Upper lobe of right lung (tissue), 1 donor: Measurements from ENCODE around the gene MIA. TPM values are rescaled to one million over a fixed set of nuclear protein-coding genes. Genes with fewer than 3 reads are reported as not detected.

Experiments used
- ATAC-seq: fragments of 200-7000 bp; cut with Tn5 transposase; one replicate; pipeline ENCODE4 v1.9.1; 2020; ENCODE audit warnings: mild to moderate bottlenecking, moderate library complexity
- DNase-seq: peaks from one replicate; pipeline ENCODE4 v3.0.0-alpha.2; 2020
- H3K27ac ChIP-seq: fragments of 200-600 bp; one replicate; pipeline ENCODE4 v1.8.0; 2022
- H3K27me3 ChIP-seq: fragments of 200-600 bp; one replicate; pipeline ENCODE4 v1.8.0; 2022; ENCODE audit warnings: mild to moderate bottlenecking
- H3K36me3 ChIP-seq: fragments of 200-600 bp; one replicate; pipeline ENCODE4 v1.8.0; 2022
- H3K4me1 ChIP-seq: fragments of 200-600 bp; one replicate; pipeline ENCODE4 v1.8.0; 2022
- H3K4me3 ChIP-seq: fragments of 200-600 bp; one replicate; pipeline ENCODE4 v1.8.0; 2022; ENCODE audit warnings: mild to moderate bottlenecking
- H3K9me3 ChIP-seq: fragments of 200-600 bp; one replicate; pipeline ENCODE4 v1.8.0; 2022
- CTCF ChIP-seq: fragments of 200-600 bp; IDR thresholded peaks from one replicate; pipeline ENCODE4 v1.8.0; 2022; ENCODE audit warnings: antibody characterized with exemption
- intact Hi-C: fragments of 100-400 bp; cut with DNase I; formaldehyde crosslinking; loops from one replicate; pipeline ENCODE4 v1.11.0; 2022
- total RNA-seq: library from RNA; stranded (reverse); fragmentation: NEBNext Ultra II Directional; extraction: Animal tissue kit (Norgen Biotek cat#: 25700); gene quantifications from one replicate; pipeline ENCODE4 v1.2.1, GENCODE V29; 2021
- donor health status: DM: no; HTN: yes; CAD: no; lungs with severe emphysema.

MIA gene
- total RNA-seq, 1 donor from 2014 or later, result not detected

GRCh38 chr19:40786060-40787037 is 11.0 kb downstream of the MIA start:
- no peak for TF ChIP-seq CTCF
- DNase-seq, result no peak
- no peaks in the 10 kb centered on the region for H3K9me3 ChIP-seq
- intact Hi-C loops, result no loop called here
- no peaks in the 10 kb centered on the region for H3K4me1 ChIP-seq
- peaks cover 9% of the 10 kb centered on the region for H3K36me3 ChIP-seq
- H3K27me3 ChIP-seq, result no peaks in the 10 kb centered on the region
- peak; percentile 29 for ATAC-seq
- H3K4me3 ChIP-seq, result no peak overlapping the region
- no peak overlapping the region for H3K27ac ChIP-seq

- no peak for DNase-seq
- no peak overlapping the region for H3K4me3 ChIP-seq
- H3K9me3 ChIP-seq, result no peaks in the 10 kb centered on the region
- H3K27ac ChIP-seq, result peak overlapping the region; percentile 78
- intact Hi-C loops, result no loop called here
- no peaks in the 10 kb centered on the region for H3K36me3 ChIP-seq
- TF ChIP-seq CTCF, result no peak
- peaks cover 16% of the 10 kb centered on the region for H3K4me1 ChIP-seq
- no peaks in the 10 kb centered on the region for H3K27me3 ChIP-seq
- peak; percentile 93 for ATAC-seq
Measured at GRCh38 chr19:40791349-40791748, 16.0 kb downstream of the MIA start.

GRCh38 chr19:40791996-40792395 is 16.7 kb downstream of the MIA start:
- no peak for TF ChIP-seq CTCF
- Histone ChIP-seq H3K36me3 (no peaks in the 10 kb centered on the region), H3K4me3 (no peak overlapping the region), H3K27ac (peak overlapping the region; percentile 78), H3K9me3 (no peaks in the 10 kb centered on the region), H3K27me3 (no peaks in the 10 kb centered on the region), H3K4me1 (peaks cover 16% of the 10 kb centered on the region)
- DNase-seq (no peak), ATAC-seq (no peak)
- intact Hi-C loops, result no loop called here

GRCh38 chr19:40797166-40797962 is 22.0 kb downstream of the MIA start:
- Histone ChIP-seq H3K9me3 (no peaks in the 10 kb centered on the region), H3K4me3 (peak overlapping the region; percentile 56), H3K27ac (peak overlapping the region; percentile 91), H3K27me3 (no peaks in the 10 kb centered on the region), H3K4me1 (peaks cover 40% of the 10 kb centered on the region), H3K36me3 (peaks cover 19% of the 10 kb centered on the region)
- intact Hi-C loops, result no loop called here
- no peak for TF ChIP-seq CTCF
- DNase-seq (no peak), ATAC-seq (no peak)

- intact Hi-C loops, result no loop called here
- DNase-seq (peak; percentile 91), ATAC-seq (peak; percentile 57)
- TF ChIP-seq CTCF, result peak; percentile 41
- H3K36me3 ChIP-seq, result peaks cover 20% of the 10 kb centered on the region
- H3K4me3 ChIP-seq, result peak overlapping the region; percentile 56
- no peaks in the 10 kb centered on the region for H3K27me3 ChIP-seq
- no peaks in the 10 kb centered on the region for H3K9me3 ChIP-seq
- peaks cover 40% of the 10 kb centered on the region for H3K4me1 ChIP-seq
- peak overlapping the region; percentile 91 for H3K27ac ChIP-seq
Measured at GRCh38 chr19:40797963-40798682, 22.8 kb downstream of the MIA start.
